ENCODE results near the gene DOK1. TPM values are rescaled to one million over a fixed set of nuclear protein-coding genes. Genes with fewer than 3 reads are reported as not detected.

DOK1 gene
- total RNA-seq, 4 donors from 2014 or later = 22.2 to 34.2 (median 24.2) TPM

- H3K36me3 ChIP-seq = peaks cover 0 to 15% (median 0%) of the 10 kb centered on the region in 3 donors
- no peaks in the 10 kb centered on the region for H3K27me3 ChIP-seq
- TF ChIP-seq CTCF (IDR thresholded peaks at IDR 0.05) (no peak), POLR2A (IDR thresholded peaks at IDR 0.05) (no peak), EP300 (IDR thresholded peaks at IDR 0.05) (no peak)
- peaks cover 0 to 46% (median 10%) of the 10 kb centered on the region in 4 donors for H3K4me1 ChIP-seq
- 3 to 4% methylated on average over 44 to 57 of the region's 58 CpGs for WGBS, 2 donors
- peak overlapping the region; percentile 89 to 98 (median 96) for H3K27ac ChIP-seq
- H3K9me3 ChIP-seq = no peaks in the 10 kb centered on the region
- DNase-seq (ENCODE audit: low spot score in 2 of 2) = no peak
- peak overlapping the region; percentile 72 to 95 (median 79) for H3K4me3 ChIP-seq
These were observed 456 bp downstream of the DOK1 start for GRCh38 chr2:74554820-74555531.

- Histone ChIP-seq H3K4me1 (peaks cover 0 to 39% (median 10%) of the 10 kb centered on the region in 4 donors), H3K9me3 (no peaks in the 10 kb centered on the region), H3K27me3 (no peaks in the 10 kb centered on the region), H3K27ac (peak overlapping the region; percentile 89 to 98 (median 96)), H3K4me3 (peak overlapping the region; percentile 72 to 95 (median 79)), H3K36me3 (peaks cover 0 to 15% (median 0%) of the 10 kb centered on the region in 3 donors)
- no peak for TF ChIP-seq CTCF (IDR thresholded peaks at IDR 0.05)
- DNase-seq (ENCODE audit: low spot score in 2 of 2) = no peak
- 68 to 70% methylated on average over 14 to 17 of the region's 17 CpGs for WGBS, 2 donors
These were observed 1.1 kb downstream of the DOK1 start for GRCh38 chr2:74555610-74556103.

GRCh38 chr2:74556159-74556558 lies 1.6 kb downstream of the DOK1 start:
- Histone ChIP-seq H3K4me3 (peak overlapping the region in 1 of 4 donors; percentile 95), H3K36me3 (peaks cover 0 to 15% (median 0%) of the 10 kb centered on the region in 3 donors), H3K9me3 (no peaks in the 10 kb centered on the region), H3K4me1 (peaks cover 0 to 35% (median 10%) of the 10 kb centered on the region in 4 donors), H3K27ac (peak overlapping the region in 2 of 4 donors; percentile 97 to 98), H3K27me3 (no peaks in the 10 kb centered on the region)
- DNase-seq (ENCODE audit: low spot score in 2 of 2) = no peak
- TF ChIP-seq CTCF (IDR thresholded peaks at IDR 0.05) (no peak), EP300 (IDR thresholded peaks at IDR 0.05) (no peak), POLR2A (IDR thresholded peaks at IDR 0.05) (no peak)
- 75 to 79% methylated on average over 14 of the region's 14 CpGs for WGBS, 2 donors

GRCh38 chr2:74556831-74557370 lies 2.4 kb downstream of the DOK1 start:
- 92 to 94% methylated on average over 6 of the region's 6 CpGs for WGBS, 2 donors
- Histone ChIP-seq H3K4me3 (no peak overlapping the region), H3K27ac (no peak overlapping the region)

More at GRCh38 chr2:74556831-74557370, 2.4 kb downstream of the DOK1 start:
- no peak for DNase-seq (ENCODE audit: low spot score in 2 of 2)
- H3K27me3 ChIP-seq = no peaks in the 10 kb centered on the region
- no peak for TF ChIP-seq CTCF (IDR thresholded peaks at IDR 0.05)
- TF ChIP-seq POLR2A (IDR thresholded peaks at IDR 0.05) = no peak
- no peak for TF ChIP-seq EP300 (IDR thresholded peaks at IDR 0.05)
- no peaks in the 10 kb centered on the region for H3K9me3 ChIP-seq
- H3K4me1 ChIP-seq = peaks cover 0 to 34% (median 10%) of the 10 kb centered on the region in 4 donors
- H3K36me3 ChIP-seq = peaks cover 0 to 15% (median 0%) of the 10 kb centered on the region in 3 donors
